Tibial nerve (tissue), 4 donors: Measurements from ENCODE around the gene ST8SIA6.

ENCODE experiments used
- CTCF ChIP-seq, 5 experiments: fragments of 200-600 bp in 3 of 5; fragments of 450-650 bp in 2 of 5; sonication (generic) in 3 of 5; IDR thresholded peaks; one replicate each; pipeline ENCODE4 v1.5.1; 2016 to 2019; ENCODE audit warnings: antibody characterized with exemption in 5 of 5, mild to moderate bottlenecking in 3 of 5, moderate library complexity in 2 of 5
- EP300 ChIP-seq, 2 donors: sonication (generic); formaldehyde crosslinking; IDR thresholded peaks; one replicate each; pipeline ENCODE4 v1.6.1; 2017; ENCODE audit warnings: antibody characterized with exemption in 2 of 2, mild to moderate bottlenecking in 1 of 2
- POLR2A ChIP-seq, 2 donors: fragments of 450-650 bp; IDR thresholded peaks; one replicate each; pipeline ENCODE4 v1.6.1; 2017; ENCODE audit warnings: antibody characterized with exemption in 2 of 2, mild to moderate bottlenecking in 2 of 2, moderate library complexity in 2 of 2

DNA sequence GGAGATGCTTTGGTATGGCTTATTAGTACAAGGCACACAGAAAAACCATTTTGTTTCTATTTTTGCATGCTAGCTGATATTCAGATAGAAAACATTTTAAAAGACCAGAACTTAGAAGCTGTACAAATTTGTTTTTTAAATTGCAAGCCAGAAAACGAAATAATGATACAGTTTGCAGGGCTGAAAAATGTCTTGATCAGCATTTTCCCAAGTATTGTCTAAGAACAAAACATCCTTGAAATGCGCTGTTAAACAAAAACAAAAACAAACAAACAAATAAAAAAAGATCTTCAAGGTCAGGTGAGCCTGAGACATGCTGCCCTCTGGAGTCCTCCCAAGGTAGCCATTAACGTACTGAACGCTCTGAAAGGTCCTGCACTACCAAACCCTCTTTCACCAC lies 128.0 kb downstream of the ST8SIA6 start:
- TF ChIP-seq POLR2A (IDR thresholded peaks at IDR 0.05) (no peak), CTCF (IDR thresholded peaks at IDR 0.05) (no peak), EP300 (IDR thresholded peaks at IDR 0.05) (no peak)
